ENCODE measurements around the gene DNAJC25.

DNA sequence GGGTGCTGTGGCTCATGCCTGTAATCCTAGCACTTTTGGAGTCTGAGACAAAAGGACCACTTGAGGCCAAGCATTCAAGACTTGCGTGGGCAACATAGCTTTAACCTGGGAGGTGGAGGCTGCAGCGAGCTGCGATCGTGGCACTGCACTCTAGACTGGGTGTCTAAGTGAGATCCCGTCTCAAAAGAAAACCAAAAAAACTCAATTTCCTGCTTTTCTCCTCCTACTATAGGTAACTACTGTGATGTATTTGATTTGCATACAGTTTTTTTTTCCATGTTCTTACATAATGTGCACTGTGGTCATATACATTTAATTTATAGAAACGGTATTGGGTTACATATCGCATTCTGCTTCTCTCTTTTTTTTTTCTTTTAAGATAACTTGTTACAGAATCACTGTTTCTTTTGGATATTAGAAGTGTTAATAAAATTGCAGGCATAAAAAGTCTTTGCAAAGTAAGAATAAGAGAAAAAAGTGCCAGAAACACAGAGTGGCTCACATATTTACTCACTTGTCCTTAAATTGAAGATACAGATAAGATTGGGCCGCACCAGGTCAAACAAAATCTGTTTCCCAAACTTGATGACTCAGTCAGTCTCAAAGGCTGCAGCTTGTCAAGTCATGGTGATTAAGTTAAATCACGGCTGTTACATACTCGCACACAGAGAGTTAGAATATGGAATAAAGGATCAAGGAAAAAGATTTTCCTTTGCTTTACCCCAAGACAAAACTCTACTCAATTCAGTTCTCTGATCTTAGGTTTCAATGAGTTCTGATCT is 29.7 kb upstream of the DNAJC25 start:
- no peak for TF ChIP-seq POLR2A (IDR thresholded peaks at IDR 0.05; ENCODE audit: low read length)
- no peak for TF ChIP-seq GATA1 (IDR thresholded peaks at IDR 0.05; ENCODE audit: low read depth, low read length)

Measured in erythroblast (primary cell).